CD4-positive, alpha-beta T cell treated with Interferon gamma for 1 hour (primary cell): ENCODE data around the gene C9orf43.
"Not testable (repeated sequence)": the region's sequence is repeated elsewhere in the genome, so short reads cannot be mapped to it uniquely, and the experiment has no call there.

Source experiments
- DNase-seq: peaks from one replicate; pipeline ENCODE4 v3.0.0-alpha.2; 2020

C9orf43 gene

DNA sequence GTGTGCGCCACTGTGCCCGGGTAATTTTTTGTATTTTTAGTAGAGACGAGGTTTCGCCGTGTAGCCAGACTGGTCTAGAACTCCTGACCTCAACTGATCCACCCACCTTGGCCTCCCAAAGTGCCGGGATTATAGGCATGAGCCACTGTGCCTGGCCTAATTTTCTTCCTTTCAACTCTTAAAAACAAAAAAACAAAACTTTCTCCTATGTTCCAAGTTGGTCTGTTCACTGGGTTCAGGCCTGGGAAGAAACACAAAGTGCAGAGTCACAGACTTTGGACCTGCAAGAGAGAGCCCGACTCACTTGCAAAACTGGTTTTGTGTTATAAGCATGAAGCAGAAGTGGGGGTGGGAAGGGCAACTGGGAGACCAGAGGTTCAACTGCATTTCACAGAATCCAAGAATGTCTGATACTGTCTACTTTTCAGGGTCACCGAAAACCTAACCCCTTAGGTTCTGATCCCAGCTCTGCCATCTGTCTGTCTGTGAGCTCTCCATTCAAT lies 28.6 kb upstream of the C9orf43 start:
- DNase-seq, result no peak

DNA sequence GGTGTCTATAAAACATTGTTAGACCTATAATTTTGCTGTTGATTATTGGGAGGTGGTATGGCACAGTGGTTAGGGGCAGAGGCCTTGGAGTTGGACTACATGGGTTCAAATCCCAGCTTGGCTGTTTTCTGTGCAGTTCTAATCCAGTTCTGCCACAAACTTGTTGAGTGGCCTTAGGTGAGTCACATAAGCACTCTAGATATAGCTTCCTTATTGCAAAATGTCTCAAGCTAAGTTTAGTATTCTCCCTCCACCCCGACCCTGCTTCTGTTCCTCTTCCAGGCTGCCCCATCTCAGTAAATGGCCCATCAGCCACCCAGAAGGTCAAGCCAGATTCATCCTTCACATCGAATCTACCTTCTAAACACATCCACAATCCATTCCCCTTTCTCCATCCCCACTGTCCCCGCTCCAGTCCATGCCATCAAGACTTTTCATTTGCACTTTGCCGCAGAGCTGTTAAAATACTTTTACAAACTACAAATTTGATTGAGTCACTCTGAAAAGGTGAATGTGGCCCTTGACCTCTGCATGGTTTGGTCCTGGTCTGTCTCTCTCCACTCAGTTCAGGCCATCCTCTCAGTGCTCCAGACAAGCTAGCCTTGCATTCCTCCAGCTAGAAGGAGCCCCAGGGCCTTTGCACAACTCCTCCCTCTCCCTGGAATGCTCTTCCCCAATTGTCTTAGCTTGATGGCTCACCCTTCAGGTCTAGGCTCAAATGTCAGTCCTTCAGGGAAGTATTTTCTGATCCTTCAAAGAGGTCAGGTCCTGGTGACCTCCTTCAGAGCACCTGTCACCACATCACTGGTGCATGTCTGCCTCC lies 23.8 kb upstream of the C9orf43 start:
- DNase-seq, result no peak

DNA sequence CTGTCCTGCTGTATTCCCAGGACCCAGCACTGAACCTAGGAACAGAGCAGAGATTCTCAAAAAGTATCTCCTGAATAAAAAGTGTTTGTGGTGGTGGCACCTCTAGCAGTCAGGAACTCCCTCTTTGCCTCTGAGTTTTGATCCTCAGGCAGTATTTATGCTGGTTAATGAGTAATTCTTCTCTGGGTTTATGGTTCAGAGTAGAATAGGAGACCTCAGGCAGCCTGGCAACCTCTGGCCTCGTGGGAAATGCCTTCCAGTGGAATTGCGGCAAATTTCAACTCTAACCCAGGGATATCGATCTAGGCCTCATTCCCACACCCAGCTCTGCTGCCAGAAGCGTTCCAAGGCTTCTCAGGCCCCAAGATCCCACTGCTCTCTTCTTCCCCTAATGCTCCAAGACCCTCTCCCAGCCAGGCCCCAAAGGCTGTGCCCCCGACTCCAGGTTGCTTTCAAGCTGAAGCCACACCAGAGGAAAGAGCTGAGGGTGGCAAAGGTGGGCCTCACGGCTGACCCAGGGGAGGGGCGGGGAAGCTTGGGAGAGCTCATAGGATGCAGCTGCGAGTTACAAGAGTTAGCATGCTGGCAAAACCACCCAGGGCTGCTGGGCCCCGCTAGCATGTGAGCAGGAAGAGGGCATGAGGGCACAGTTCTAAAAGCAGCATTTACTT lies 22.9 kb upstream of the C9orf43 start:
- no peak for DNase-seq

DNA sequence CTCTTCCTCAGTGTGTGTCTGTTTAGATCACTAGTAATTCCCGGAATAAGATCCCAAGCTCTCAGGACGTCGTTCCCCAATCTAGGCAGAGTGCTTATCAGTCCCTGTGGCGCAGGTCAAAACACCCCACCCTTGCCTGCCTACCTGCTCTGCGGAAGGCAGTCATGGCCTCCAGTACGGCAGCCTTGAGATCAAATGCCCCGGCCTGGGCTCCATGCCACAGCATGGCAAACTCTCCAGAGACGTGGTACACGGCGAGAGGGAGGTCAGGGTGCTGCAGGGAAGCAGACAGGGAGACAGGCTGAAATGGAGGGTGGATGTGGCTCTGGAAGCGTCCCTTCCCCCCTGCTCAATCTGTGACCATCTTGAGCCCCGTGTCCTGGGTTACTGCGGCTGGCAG lies 21.7 kb upstream of the C9orf43 start:
- DNase-seq, result no peak

DNA sequence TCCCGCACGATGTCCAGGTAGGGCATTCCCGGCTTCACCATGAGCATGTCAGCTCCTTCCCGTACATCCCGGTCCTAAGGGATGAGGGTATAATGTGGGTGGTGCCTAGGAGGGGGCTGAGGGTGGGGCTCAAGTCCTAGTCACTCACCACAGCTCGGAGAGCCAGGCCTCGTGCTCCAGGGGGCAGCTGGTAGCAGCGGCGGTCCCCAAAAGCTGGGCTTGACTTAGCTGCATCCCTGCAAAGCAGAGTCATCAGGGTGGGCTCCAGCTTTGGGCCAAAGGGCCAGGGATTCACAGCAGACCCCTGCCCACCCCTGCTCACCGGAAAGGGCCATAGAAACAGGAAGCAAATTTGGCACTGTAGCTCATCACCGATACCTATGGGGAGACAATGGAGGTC lies 21.1 kb upstream of the C9orf43 start:
- no peak for DNase-seq

DNA sequence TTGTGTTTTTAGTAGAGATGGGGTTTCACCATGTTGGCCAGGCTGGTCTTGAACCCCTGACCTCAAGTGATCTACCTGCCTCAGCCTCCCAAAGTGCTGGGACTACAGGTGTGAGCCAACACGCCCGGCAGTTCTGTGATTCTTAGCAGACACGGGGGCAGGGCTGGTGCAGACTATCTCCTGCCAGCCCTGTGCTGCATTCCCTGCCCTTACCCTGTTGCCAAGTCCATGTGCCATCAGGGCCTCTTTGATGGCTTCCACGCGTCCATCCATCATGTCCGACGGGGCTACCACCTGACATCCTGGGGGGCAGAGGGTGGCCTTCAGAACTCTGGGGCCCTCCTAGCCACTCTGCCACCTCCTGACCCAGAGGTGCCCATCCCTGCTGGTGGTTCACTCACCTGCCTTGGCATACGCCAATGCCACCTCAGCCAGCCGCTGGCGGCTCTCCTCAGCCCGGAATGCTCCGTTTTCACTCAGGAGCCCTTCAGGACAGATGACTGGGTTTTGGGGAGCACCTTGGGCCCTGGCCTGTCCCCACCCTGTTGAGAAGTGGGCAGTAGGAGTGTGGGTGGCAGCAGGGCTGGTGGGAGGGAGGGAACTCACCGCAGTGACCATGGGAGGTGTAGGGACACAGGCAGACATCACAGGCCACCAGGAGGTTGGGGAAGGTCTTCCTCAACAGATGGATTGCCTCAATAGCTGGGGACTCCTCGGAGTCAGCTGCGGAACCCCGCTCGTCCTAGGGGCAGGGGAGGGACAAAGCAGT lies 20.2 kb upstream of the C9orf43 start:
- no peak for DNase-seq

DNA sequence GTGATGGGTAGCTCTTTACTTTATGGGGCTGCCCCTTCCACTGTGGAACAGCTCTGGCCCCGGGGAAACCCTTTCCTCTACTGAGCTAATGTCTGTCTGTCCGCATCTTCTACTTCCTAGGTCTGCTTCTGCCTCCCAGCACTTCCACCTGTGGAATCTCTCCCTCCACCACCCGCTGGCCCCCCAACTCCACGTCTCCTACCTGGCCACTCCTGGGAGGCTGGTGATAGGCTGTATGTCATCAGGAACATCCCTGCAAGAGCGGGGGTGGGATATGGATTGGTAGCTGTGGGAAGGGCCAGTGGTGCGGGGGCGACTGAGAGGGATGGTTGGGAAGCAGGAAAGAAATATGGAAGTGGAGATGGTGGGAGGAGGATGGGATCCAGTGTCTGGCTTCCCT lies 18.6 kb upstream of the C9orf43 start:
- no peak for DNase-seq

DNA sequence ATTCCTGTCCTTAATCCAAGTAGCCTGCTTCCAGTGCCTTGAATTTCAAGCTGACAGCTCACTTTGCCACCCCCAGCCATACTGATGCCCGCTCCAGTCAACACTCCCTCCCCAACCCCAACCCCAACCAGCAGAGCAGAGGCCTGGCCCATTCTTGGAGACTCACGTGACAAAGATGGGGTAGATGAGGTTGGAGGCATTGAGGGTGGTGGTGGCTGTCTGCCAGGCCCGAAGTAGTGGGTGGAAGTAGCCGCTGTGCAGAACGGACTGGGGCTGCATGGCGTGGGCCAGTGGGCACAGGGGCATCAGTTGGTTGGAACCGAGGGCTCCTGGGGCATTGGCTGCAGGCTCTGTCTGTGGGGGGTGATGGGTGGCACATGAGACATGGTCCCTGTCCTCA lies 17.3 kb upstream of the C9orf43 start:
- no peak for DNase-seq

DNA sequence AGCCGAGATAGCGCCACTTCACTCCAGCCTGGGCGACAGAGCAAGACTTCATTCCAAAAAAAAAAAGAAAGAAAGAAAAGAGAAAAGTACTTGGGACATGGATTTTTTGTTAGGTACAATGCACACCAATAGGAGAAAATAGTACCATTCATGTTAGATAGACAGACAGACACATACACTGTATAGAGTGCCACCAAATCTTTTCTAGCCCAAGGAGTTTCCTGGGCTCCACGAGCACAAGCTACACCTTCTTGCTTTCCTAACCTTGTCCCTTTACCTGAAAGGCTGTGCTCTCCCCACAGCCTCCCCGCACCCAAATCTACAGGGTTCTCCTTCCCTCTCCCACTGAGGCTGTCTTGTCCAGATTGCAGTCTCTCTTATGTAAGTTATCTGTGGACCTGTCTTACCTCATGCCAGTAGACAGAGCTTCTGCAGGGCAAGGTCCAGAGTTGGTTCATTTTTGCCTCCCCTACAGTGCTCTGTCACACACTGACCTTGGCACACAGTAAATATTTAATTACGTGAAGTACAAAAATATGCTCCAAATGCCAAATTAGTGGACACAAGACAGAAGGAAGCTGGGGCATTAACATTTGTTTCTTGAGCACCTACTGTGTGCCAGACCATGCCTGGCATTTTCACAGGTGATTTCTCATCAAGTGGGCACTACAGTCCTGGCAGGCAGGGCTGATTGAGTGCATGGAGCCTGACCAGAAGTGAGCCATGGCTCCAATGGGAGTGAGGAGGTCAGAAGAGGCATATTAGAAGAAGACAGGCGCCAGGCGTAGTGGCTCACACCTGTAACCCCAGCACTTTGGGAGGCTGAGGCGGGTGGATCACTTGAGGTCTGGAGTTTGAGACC lies 15.3 kb upstream of the C9orf43 start:
- DNase-seq, result no peak

DNA sequence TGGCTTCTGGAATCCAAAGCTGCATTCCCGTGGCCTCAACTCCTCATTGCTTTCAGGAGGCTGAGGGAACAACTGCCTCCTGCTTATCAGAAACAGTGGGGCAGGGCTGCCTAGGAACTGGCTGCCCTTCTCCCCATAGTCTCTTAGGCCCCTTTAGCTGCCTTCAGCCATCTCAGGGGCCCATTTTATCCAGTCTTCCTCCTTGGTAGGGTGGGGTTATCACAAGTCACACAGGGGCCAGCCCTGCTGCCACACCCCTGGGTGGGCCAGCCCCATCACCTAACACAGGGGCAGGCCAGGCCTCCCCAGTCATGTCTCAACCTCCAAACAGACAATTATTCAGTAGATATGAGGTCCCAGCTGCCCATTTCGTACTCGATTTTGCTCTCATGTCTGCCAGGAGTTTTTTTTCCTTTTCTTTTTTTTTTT lies 13.3 kb upstream of the C9orf43 start:
- DNase-seq, result no peak

DNA sequence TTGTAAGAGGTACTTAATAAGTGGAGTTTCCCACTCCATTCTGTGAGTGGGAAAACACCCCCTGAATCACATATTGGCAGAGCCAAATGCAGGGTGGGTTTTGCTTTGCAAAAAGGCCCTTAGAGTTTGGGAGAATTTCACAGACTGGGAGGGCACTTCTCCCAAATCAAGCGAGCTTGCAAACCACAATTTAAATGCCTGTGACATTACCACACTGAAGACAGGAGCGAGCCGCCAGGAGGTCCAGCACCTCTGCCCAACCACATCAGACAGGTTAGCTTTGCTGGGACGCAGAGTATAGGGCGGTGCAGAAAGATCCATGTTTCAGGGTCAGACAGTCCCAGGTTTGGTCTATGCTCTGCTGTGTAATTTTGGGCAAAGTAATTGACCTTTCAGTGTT lies 11.8 kb upstream of the C9orf43 start:
- DNase-seq, result no peak

DNA sequence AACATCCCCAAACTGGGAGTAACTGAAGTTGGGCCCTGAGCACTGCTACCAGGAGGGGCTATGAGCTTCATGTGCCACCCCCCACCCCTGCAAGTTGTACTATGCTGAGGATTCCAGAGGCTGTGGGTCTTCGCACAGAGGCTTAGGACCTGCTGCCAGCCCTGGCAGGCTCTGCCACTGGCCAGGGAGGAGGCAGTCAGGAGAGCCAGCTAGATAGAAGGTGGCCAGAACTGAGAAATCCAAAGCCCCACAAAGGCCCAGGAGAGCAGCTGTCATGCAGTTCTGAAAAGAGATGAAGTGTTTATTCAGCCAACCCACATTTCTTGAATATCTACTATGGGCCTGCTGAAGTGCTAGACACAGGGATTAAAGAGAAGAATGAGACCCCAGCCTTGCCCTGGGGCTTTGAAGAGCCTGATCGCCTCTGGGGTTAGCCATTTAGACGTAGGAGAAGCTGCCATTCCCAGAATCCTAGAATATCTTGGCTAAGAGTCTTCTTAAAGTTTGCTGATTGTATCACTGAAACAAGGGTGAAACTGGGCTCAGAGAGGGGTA lies 10.8 kb upstream of the C9orf43 start:
- no peak for DNase-seq

DNA sequence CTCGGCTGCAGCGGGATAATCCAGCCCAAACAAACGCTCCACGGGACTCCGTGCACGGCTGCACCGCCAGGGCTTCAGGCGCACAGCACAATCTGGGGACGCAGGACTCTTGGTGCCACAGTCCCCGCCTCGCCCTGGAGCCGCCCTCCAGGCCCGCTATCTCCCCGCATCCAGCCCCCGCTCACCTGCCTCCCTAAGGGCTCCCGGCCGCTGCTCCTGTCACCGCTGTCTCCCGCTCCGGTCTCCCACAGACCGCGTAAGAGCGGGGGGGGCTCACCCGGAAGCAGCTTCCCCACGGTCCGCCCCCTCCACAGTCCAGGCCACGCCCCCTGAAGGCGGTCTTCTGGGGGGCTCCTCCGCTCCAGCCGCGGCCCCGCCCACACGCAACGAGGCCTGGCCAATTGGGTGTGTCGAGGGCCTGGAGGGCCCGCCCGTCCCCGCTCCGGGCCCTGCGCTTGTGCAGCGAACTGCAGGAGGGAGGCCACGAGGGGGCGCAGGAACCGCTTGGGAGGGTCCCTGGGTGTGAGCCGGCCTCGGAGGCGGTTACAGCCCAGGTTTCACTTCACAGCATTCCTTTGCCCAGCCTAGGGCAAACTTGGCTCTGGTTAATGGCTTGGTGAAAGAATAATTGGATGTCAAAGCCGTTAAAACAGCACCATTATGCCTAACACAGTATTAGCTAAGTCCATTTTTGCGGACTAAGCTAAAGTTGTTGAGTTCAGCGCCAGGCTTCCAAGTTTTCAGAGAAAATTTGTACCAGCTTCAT lies 9.3 kb upstream of the C9orf43 start, which contains the start of gene ALAD:
Gene ALAD (minus strand): TSS at position 258 of the 766 bp plus-strand sequence. CDS start 7,725 bp downstream, outside the sequence.
- DNase-seq, result peak; percentile 99

DNA sequence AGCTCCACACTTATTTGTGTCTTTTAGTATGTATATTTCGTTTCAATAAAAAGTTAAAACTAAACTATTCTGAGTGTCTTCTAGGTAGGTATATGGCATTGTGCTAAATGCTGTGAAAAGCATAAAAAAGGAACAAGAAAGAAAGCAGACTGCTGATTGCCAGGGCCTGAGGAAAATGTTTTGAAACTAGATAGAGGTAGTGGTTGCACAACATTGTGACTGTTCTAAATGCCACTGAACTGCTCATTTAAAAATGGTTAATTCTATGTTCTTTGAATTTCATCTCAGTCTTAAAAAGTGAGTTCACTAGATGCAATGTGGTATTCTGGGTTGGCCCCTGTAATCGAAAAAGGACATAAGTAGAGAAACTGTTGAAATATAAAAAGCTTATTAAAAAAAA lies 6.9 kb upstream of the C9orf43 start:
- DNase-seq, result no peak

DNA sequence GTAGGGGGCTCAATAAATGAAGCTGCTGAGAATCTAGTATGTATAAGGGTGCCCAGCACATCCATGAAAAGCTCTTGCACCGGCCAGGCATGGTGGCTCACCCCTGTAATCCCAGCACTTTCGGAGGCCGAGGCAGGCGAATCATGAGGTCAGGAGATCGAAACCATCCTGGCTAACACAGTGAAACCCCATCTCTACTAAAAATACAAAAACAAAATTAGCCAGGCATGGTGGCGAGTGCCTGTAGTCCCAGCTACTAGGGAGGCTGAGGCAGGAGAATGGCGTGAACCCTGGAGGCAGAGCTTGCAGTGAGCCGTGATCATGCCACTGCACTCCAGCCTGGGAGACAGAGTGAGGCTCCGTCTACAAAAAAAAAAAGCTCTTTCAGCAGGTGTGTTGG lies 4.2 kb upstream of the C9orf43 start:
- DNase-seq, result not testable (repeated sequence)

DNA sequence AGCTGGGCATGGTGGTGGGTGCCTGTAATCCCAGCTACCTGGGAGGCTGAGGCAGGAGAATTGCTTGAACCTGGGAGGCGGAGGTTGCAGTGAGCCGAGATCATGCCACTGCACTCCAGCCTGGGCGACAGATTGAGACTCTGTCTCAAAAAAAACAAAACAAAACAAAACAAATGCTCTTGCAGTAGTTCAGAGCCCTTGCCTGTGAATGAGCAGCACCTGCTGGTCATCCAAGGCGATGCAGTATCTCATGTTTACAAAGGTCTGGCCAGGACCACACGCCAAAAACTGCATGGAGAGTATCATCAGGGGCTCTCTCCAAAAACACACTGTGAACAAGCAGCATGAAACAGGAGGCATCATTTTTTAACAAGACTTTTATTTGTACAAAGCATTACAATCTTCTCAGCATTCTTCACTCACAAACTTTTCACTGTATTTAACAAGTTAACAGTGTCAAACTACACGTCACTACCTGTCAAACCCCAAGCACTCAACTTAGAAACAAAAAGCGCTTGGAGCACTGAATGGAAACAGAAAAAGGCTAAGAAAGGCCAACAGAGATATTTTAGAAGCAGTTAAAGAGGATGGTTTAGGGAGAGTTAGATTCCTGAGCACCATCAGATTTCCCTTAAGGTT lies 3.6 kb upstream of the C9orf43 start:
- peak; percentile 62 for DNase-seq

DNA sequence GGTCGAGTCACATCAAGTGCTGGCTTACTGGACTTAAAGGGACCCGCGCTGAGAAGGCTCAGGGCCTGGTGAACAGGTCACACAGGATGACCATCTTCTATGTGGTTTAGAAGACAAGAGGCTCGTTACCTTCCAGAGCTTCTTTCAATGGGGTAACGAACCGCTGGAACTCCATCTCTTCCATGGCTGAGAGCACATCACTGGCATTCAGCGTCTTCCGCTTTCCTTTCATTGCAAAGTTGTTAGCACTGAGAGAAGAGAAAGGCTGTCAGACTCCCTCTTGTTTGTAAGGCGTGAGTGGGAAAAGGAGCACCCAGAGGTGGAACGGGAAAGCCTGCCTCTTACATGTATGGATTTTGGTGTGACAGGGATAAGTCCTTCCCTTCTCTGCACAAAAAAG lies 1.1 kb upstream of the C9orf43 start:
- no peak for DNase-seq

DNA sequence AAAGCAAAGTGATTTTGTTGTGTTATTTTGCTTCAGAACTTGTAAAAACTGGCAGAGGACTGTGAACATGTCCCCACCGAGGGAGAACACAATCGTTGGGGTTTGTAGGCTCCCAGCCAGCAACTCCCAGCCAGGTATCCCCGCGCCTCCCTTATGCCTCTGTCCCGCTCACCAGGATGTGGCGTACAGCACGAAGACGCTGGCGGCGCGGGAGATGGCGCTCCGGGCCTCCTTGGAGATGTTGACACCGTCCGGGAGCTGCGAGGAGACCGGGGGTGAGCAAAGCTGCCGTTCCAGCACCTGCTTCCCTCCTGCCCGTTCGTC lies 702 bp upstream of the C9orf43 start:
- DNase-seq, result no peak

DNA sequence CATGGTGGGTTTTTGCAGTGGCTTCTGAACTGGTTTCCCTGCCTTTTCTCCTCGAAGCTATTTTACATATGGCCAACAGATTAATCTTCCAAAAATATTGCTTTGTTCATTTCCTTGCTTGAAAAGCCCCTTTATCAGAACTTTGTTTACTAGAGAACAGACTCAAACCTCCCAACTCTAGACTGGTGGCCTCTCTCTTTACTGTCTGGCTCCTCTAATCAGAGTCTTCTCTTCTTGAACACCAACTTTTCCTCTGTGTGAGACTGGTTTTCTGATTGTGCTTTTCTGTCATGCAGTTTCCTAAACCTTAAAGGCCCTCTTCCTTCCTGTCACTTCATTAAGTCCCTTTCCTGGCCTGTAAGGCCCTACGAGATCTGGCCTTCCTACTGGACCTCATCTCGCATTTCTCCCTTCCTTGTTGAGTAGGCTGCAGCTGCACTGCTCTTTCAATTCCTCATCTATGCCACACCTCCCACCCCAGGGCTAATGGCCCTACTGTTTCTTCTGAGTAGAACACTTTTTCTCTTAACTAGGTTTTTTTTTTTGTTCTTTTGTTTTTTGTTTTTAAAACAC lies 5.7 kb downstream of the C9orf43 start:
- peak; percentile 30 for DNase-seq

DNA sequence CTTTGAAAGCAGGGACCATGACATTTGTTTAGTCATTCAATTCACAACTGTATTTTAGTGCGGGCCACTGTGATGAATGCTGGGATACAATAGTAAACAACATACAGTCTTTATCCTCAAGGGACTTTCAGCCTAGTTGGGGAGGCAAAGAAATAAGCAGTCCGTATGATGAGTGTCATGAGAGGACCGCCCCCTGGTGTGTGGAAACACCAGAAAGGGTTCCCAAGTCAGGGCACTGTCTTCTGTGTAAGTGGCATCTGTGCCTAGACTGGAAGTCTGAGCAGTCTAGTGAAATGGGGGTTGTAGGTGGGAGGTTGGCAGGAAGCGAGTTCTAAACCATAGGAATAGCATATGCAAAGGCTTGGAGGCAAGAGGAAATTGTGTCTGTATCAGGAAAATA lies 6.8 kb downstream of the C9orf43 start:
- DNase-seq, result no peak

DNA sequence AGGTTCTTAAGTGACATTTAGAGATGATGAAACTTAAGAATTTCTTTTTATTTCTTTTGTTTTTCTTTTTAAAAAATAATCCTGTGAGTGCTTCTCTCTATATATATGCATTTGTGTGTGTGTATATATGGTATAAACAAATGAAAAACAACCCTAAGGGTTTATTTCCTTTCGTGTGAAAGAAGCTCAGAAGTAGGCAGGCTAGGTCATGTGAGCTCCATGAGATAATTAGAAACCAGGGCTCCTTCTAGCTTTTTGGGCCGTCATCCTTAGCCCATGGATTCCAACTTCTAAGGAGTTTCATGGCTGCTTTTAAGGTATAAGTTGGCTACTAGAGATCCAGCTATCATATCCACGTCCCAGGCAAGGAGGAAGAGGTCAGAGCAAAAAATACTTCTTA lies 11.2 kb downstream of the C9orf43 start:
- DNase-seq, result no peak
